Measurements from ENCODE around the gene SCN4A. TPM values are rescaled to one million over a fixed set of nuclear protein-coding genes. Genes with fewer than 3 reads are reported as not detected.
"Not testable (repeated sequence)": the region's sequence is repeated elsewhere in the genome, so short reads cannot be mapped to it uniquely, and the experiment has no call there.

SCN4A gene
- total RNA-seq, 1 donor from 2014 or later = 0.10 TPM

DNA sequence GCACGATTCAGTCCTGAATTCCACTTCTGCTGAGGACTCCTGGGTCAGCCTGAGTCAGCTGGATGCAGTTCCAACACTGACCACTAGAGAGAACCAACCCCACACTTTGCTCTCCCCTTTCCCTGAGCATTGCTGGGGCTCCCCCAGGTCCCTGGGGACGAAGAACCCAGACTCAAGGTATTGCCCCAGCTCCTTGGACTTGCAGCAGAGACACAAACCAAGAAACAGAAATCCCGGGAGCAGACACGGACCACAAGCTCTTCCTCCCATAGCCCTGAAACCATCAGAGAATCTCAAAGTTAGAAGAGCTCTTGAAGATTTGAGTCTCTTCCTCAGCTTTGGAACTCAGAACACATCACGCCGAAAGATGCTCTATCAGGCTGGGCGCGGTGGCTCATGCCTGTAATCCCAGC, 53.4 kb downstream of the SCN4A start:
- peak; percentile 74 for TF ChIP-seq CTCF (IDR thresholded peaks at IDR 0.05; ENCODE audit: unreplicated experiment)
- Mint-ChIP-seq H3K27me3 (peaks cover 38% of the 10 kb centered on the region), H3K4me3 (ENCODE audit: low read depth) (no peak overlapping the region), H3K4me1 (ENCODE audit: low read depth) (no peaks in the 10 kb centered on the region), H3K9me3 (ENCODE audit: low read depth) (no peaks in the 10 kb centered on the region), H3K27ac (no peak overlapping the region), H3K36me3 (ENCODE audit: insufficient read depth) (no peaks in the 10 kb centered on the region)
- DNase-seq (ENCODE audit: low spot score, unreplicated experiment) = peak; percentile 50

DNA sequence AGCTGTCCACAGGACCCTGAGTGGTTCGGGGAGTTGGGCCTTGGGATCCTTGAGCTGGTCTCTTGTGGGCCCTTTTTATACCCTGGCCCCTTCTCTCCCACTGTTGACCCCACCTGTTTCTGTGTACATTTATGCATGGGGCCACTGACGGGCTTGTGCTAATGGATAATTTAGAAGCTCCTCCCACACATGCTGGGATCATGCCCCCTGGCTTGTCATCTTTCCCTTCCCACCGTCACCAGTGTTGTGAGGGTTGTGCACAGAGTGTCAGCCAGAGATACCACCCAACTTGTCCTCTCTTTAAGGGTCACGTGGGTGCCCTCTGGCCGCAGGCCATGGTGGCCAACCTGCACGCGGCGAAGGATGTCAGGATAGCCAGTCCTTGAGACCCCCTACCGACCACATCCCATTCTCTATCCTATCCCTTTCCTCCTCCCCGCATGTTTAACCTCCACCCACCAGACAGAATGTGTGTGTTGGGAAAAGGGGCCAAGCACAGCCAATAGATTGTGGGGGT, 53.9 kb downstream of the SCN4A start, which contains the start of gene GH1:
Gene GH1 (minus strand): TSS at position 51 of the 517 bp plus-strand sequence. CDS start 63 bp downstream, outside the sequence.
- peaks cover 38% of the 10 kb centered on the region for H3K27me3 Mint-ChIP-seq
- not testable (repeated sequence) for H3K4me1 Mint-ChIP-seq (ENCODE audit: low read depth); H3K27ac Mint-ChIP-seq; H3K9me3 Mint-ChIP-seq (ENCODE audit: low read depth); DNase-seq (ENCODE audit: low spot score, unreplicated experiment); H3K36me3 Mint-ChIP-seq (ENCODE audit: insufficient read depth); H3K4me3 Mint-ChIP-seq (ENCODE audit: low read depth)

GRCh38 chr17:63918305-63918704, 54.4 kb downstream of the SCN4A start:
- no peaks in the 10 kb centered on the region for H3K36me3 Mint-ChIP-seq (ENCODE audit: insufficient read depth)
- no peaks in the 10 kb centered on the region for H3K4me1 Mint-ChIP-seq (ENCODE audit: low read depth)
- H3K4me3 Mint-ChIP-seq (ENCODE audit: low read depth) = no peak overlapping the region
- no peak for TF ChIP-seq CTCF (IDR thresholded peaks at IDR 0.05; ENCODE audit: unreplicated experiment)
- H3K27me3 Mint-ChIP-seq = peaks cover 38% of the 10 kb centered on the region
- no peak overlapping the region for H3K27ac Mint-ChIP-seq
- H3K9me3 Mint-ChIP-seq (ENCODE audit: low read depth) = no peaks in the 10 kb centered on the region
- no peak for DNase-seq (ENCODE audit: low spot score, unreplicated experiment)

DNA sequence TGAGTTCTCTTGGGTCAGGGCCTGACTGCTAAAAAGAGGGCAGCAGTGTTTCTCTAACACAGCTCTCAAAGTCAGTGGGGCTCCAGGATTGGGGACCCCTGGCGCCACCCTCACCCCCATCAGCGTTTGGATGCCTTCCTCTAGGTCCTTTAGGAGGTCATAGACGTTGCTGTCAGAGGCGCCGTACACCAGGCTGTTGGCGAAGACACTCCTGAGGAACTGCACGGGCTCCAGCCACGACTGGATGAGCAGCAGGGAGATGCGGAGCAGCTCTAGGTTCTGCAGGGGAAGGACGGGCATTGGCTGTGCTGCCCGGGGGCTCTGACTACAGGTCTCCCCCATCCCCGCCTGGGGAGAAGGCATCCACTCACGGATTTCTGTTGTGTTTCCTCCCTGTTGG, 55.1 kb downstream of the SCN4A start:
- H3K9me3 Mint-ChIP-seq (ENCODE audit: low read depth) = no peaks in the 10 kb centered on the region
- peaks cover 38% of the 10 kb centered on the region for H3K27me3 Mint-ChIP-seq
- H3K27ac Mint-ChIP-seq = no peak overlapping the region
- no peaks in the 10 kb centered on the region for H3K36me3 Mint-ChIP-seq (ENCODE audit: insufficient read depth)
- no peak for DNase-seq (ENCODE audit: low spot score, unreplicated experiment)
- no peak overlapping the region for H3K4me3 Mint-ChIP-seq (ENCODE audit: low read depth)
- H3K4me1 Mint-ChIP-seq (ENCODE audit: low read depth) = no peaks in the 10 kb centered on the region
- no peak for TF ChIP-seq CTCF (IDR thresholded peaks at IDR 0.05; ENCODE audit: unreplicated experiment)

DNA sequence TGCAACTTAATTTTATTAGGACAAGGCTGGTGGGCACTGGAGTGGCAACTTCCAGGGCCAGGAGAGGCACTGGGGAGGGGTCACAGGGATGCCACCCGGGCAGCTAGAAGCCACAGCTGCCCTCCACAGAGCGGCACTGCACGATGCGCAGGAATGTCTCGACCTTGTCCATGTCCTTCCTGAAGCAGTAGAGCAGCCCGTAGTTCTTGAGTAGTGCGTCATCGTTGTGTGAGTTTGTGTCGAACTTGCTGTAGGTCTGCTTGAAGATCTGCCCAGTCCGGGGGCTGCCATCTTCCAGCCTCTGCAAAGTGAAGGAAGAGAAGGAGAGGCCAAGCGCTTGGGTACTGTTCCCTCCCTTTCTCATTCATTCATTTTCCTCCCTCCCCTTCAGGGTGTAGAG, 55.5 kb downstream of the SCN4A start:
- H3K27ac Mint-ChIP-seq; H3K4me3 Mint-ChIP-seq (ENCODE audit: low read depth); H3K4me1 Mint-ChIP-seq (ENCODE audit: low read depth); H3K9me3 Mint-ChIP-seq (ENCODE audit: low read depth); DNase-seq (ENCODE audit: low spot score, unreplicated experiment); H3K36me3 Mint-ChIP-seq (ENCODE audit: insufficient read depth): not testable (repeated sequence)
- H3K27me3 Mint-ChIP-seq = peaks cover 37% of the 10 kb centered on the region

DNA sequence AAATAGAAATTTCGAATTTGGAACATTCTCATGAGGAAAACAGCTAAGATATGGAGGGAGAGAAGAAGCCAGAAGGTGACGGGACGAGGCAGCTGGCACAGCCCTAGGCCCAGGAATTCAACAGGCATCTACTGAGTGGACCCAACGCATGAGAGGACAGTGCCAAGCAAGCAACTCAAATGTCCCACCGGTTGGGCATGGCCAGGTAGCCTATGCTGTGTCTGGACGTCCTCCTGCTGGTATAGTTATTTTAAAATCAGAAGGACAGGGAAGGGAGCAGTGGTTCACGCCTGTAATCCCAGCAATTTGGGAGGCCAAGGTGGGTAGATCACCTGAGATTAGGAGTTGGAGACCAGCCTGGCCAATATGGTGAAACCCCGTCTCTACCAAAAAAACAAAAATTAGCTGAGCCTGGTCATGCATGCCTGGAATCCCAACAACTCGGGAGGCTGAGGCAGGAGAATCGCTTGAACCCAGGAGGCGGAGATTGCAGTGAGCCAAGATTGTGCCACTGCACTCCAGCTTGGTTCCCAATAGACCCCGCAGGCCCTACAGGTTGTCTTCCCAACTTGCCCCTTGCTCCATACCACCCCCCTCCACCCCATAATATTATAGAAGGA, 56.0 kb downstream of the SCN4A start:
- Mint-ChIP-seq H3K27me3 (peaks cover 40% of the 10 kb centered on the region), H3K4me1 (ENCODE audit: low read depth) (no peaks in the 10 kb centered on the region), H3K9me3 (ENCODE audit: low read depth) (no peaks in the 10 kb centered on the region), H3K36me3 (ENCODE audit: insufficient read depth) (no peaks in the 10 kb centered on the region), H3K4me3 (ENCODE audit: low read depth) (no peak overlapping the region), H3K27ac (no peak overlapping the region)
- no peak for TF ChIP-seq CTCF (IDR thresholded peaks at IDR 0.05; ENCODE audit: unreplicated experiment)
- no peak for DNase-seq (ENCODE audit: low spot score, unreplicated experiment)

GRCh38 chr17:63915753-63916152, 57.0 kb downstream of the SCN4A start:
- H3K4me3 Mint-ChIP-seq (ENCODE audit: low read depth); DNase-seq (ENCODE audit: low spot score, unreplicated experiment); H3K4me1 Mint-ChIP-seq (ENCODE audit: low read depth); H3K27ac Mint-ChIP-seq; H3K9me3 Mint-ChIP-seq (ENCODE audit: low read depth); H3K36me3 Mint-ChIP-seq (ENCODE audit: insufficient read depth): not testable (repeated sequence)
- peaks cover 46% of the 10 kb centered on the region for H3K27me3 Mint-ChIP-seq
